Endothelial cell of umbilical vein (primary cell): ENCODE measurements around the gene FCSK. TPM values are rescaled to one million over a fixed set of nuclear protein-coding genes. Genes with fewer than 3 reads are reported as not detected.

ENCODE experiments used
- BruUV-seq: library from RNA; stranded (reverse); fragments of 400-500 nt; replicated peaks from 2 replicates; lab custom pipeline; 2021; lab: Mats Ljungman, UMichigan
- CTCF ChIA-PET: fragments of 300-600, 350-600 bp; sonication (Branson Sonifier 250); formaldehyde crosslinking; loops from one replicate; lab custom pipeline; 2021; ENCODE audit warnings: antibody characterized with exemption, inconsistent platforms; lab: Charles Lee
- POLR2A ChIA-PET: fragments of 300-600, 350-600 bp; sonication (Branson Sonifier 250); formaldehyde crosslinking; loops from one replicate; lab custom pipeline; 2021; ENCODE audit warnings: antibody characterized with exemption, inconsistent platforms; lab: Charles Lee
- DNase-seq: peaks from one replicate; pipeline ENCODE4 v3.0.0-alpha.2; 2011; ENCODE audit warnings: low read depth, low spot score
- FAIRE-seq: peaks from 2 replicates; lab custom pipeline; 2011; peaks lifted over from hg19 to GRCh38; lab: Jason Lieb, UNC
- H2AFZ ChIP-seq: 2 replicates; pipeline ENCODE4 v1.6.0; 2012; ENCODE audit warnings: low read depth, low read length, control low read depth, inconsistent platforms
- H3K27ac ChIP-seq: 2 replicates; pipeline ENCODE4 v1.5.1; 2011; ENCODE audit warnings: low read depth, mild to moderate bottlenecking, control low read depth, low read length, moderate library complexity; ENCODE audit not compliant: insufficient read depth
- H3K27me3 ChIP-seq, 2 experiments: 2 replicates each; pipeline versions ENCODE4 v1.6.0 to v1.6.1; 2011; ENCODE audit warnings: low read length in 2 of 2, mixed read lengths in 1 of 2; ENCODE audit not compliant: control insufficient read depth in 2 of 2, insufficient read depth in 2 of 2
- H3K36me3 ChIP-seq, 2 experiments: 2 replicates in 1 of 2; 3 replicates in 1 of 2; pipeline ENCODE4 v1.5.1; 2011; ENCODE audit warnings: low read length in 2 of 2, mild to moderate bottlenecking in 1 of 2, moderate library complexity in 1 of 2; ENCODE audit not compliant: control insufficient read depth in 2 of 2, insufficient read depth in 2 of 2; ENCODE audit errors: extremely low read depth in 1 of 2
- H3K4me1 ChIP-seq: 3 replicates; pipeline ENCODE4 v1.5.1; 2011; ENCODE audit warnings: mild to moderate bottlenecking, low read length; ENCODE audit not compliant: control insufficient read depth, insufficient read depth; ENCODE audit errors: extremely low read depth
- H3K4me2 ChIP-seq: 2 replicates; pipeline ENCODE4 v1.6.1; 2011; ENCODE audit warnings: low read length, control low read depth, mixed read lengths; ENCODE audit not compliant: insufficient read depth
- H3K4me3 ChIP-seq, 3 experiments: fragments of 200-600 bp in 1 of 3; sonication (generic), shearing (Covaris generic) in 1 of 3; replicated peaks in 1 of 3; 2 replicates each; pipeline ENCODE4 v1.5.1; 2011 to 2016; ENCODE audit warnings: control low read depth in 3 of 3, low read length in 3 of 3, mild to moderate bottlenecking in 2 of 3, inconsistent platforms in 1 of 3, low read depth in 1 of 3, moderate library complexity in 1 of 3; ENCODE audit not compliant: insufficient read depth in 1 of 3
- H3K79me2 ChIP-seq: 2 replicates; pipeline ENCODE4 v1.6.0; 2012; ENCODE audit warnings: low read length, inconsistent platforms; ENCODE audit not compliant: control insufficient read depth, insufficient read depth
- H3K9ac ChIP-seq: replicated peaks from 2 replicates; pipeline ENCODE3; 2011; ENCODE audit warnings: low read length, control low read depth; ENCODE audit not compliant: insufficient read depth; ENCODE audit errors: extremely low read depth
- H3K9me1 ChIP-seq: replicated peaks from 3 replicates; pipeline ENCODE4 v1.6.0; 2011; ENCODE audit warnings: mild to moderate bottlenecking, low read length; ENCODE audit not compliant: control insufficient read depth, insufficient read depth; ENCODE audit errors: extremely low read depth
- H3K9me3 ChIP-seq: replicated peaks from 2 replicates; pipeline ENCODE4 v1.5.1; 2012; ENCODE audit warnings: low read length, inconsistent platforms; ENCODE audit not compliant: control insufficient read depth, insufficient read depth
- H4K20me1 ChIP-seq: replicated peaks from 2 replicates; pipeline ENCODE3; 2011; ENCODE audit warnings: mild to moderate bottlenecking, low read length; ENCODE audit not compliant: control insufficient read depth, insufficient read depth; ENCODE audit errors: extremely low read depth
- CTCF ChIP-seq, 2 donors: IDR thresholded peaks; 1 replicate in 1 of 2; 2 replicates in 1 of 2; pipeline ENCODE4 v1.5.1; 2011; ENCODE audit warnings: low read length in 2 of 2, mild to moderate bottlenecking in 2 of 2, moderate library complexity in 2 of 2, control low read depth in 1 of 2, inconsistent platforms in 1 of 2, low read depth in 1 of 2; ENCODE audit not compliant: insufficient read depth in 1 of 2; ENCODE audit errors: extremely low read depth in 1 of 2
- EZH2 ChIP-seq: IDR thresholded peaks from 2 replicates; pipeline ENCODE4 v1.6.1; 2012; ENCODE audit warnings: borderline replicate concordance, low read depth, mild to moderate bottlenecking, moderate library complexity, low read length, inconsistent platforms; ENCODE audit not compliant: severe bottlenecking
- FOS ChIP-seq: IDR thresholded peaks from 2 replicates; pipeline ENCODE4 v1.6.1; 2011; ENCODE audit warnings: mild to moderate bottlenecking, low read length, moderate library complexity, borderline replicate concordance; ENCODE audit not compliant: insufficient read depth
- GATA2 ChIP-seq: IDR thresholded peaks from 2 replicates; pipeline ENCODE4 v1.7.0; 2011; ENCODE audit warnings: low read depth, mild to moderate bottlenecking, moderate library complexity, mixed read lengths, low read length; ENCODE audit not compliant: insufficient read length, insufficient read depth
- JUN ChIP-seq: IDR thresholded peaks from 2 replicates; pipeline ENCODE4 v1.6.1; 2011; ENCODE audit warnings: borderline replicate concordance, low read depth; ENCODE audit not compliant: insufficient read length, insufficient read depth
- MYC ChIP-seq: IDR thresholded peaks from one replicate; pipeline ENCODE4 v1.6.1; 2011; ENCODE audit warnings: mild to moderate bottlenecking, low read depth, low read length
- POLR2A ChIP-seq: IDR thresholded peaks from 2 replicates; pipeline ENCODE4 v1.6.1; 2012; ENCODE audit warnings: low read depth, mild to moderate bottlenecking, control low read depth, low read length
- POLR2AphosphoS5 ChIP-seq: IDR thresholded peaks from 2 replicates; pipeline ENCODE4 v1.6.1; 2012; ENCODE audit warnings: low read depth, mild to moderate bottlenecking, control low read depth, low read length, moderate library complexity; ENCODE audit not compliant: insufficient read depth
- dilution Hi-C: fragments of 300-500 bp; cut with MboI; formaldehyde crosslinking; loops from one replicate; pipeline ENCODE4 v1.15.0; 2019; ENCODE audit warnings: low sequenced_read_pairs; ENCODE audit not compliant: extremely low pct_ligation_motif_present
- intact Hi-C: fragments of 100-400 bp; cut with micrococcal nuclease; formaldehyde crosslinking; loops from one replicate; pipeline ENCODE4 v1.10.0; 2022
- polyA plus RNA-seq, 4 experiments: library from polyadenylated mRNA; depleted of rRNA in 3 of 4; stranded (reverse) in 3 of 4; unstranded in 1 of 4; fragments of >200 nt; gene quantifications; 2 replicates each; pipeline versions ENCODE4 v1.2.1 to v1.2.3, GENCODE V29; 2011 to 2012; ENCODE audit warnings: missing spikeins in 1 of 4
- total RNA-seq: library from RNA; stranded (reverse); gene quantifications from 2 replicates; pipeline ENCODE4 v1.2.3, GENCODE V29; 2021
- TF ChIP-seq, protein P1 (sequence below): IDR thresholded peaks from 2 replicates; pipeline ENCODE4 v1.6.1; 2011; ENCODE audit not compliant: insufficient read depth, insufficient read length

The FCSK gene
- total and polyA plus RNA-seq, 2 donors (not counting 3 experiments of a cell fraction or from before 2014, with no cell fraction given), result 12.4 to 18.0 TPM

GRCh38 chr16:70421473-70422311, 32.7 kb upstream of the FCSK start:
- Histone ChIP-seq H2AFZ (no peak overlapping the region), H3K9ac (no peak overlapping the region), H3K4me3 (no peak overlapping the region), H3K4me1 (peaks cover 19% of the 10 kb centered on the region), H3K4me2 (no peak overlapping the region), H3K9me3 (no peaks in the 10 kb centered on the region), H3K27ac (no peak overlapping the region), H3K36me3 (peaks cover 0 to 11% of the 10 kb centered on the region in 2 experiments), H3K27me3 (no peaks in the 10 kb centered on the region), H3K9me1 (no peaks in the 10 kb centered on the region), H3K79me2 (peaks cover 50% of the 10 kb centered on the region), H4K20me1 (no peaks in the 10 kb centered on the region)
- no TSS peak for BruUV-seq
- DNase-seq, result no peak
- TF ChIP-seq, protein P1, sequence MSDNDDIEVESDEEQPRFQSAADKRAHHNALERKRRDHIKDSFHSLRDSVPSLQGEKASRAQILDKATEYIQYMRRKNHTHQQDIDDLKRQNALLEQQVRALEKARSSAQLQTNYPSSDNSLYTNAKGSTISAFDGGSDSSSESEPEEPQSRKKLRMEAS, result no peak
- TF ChIP-seq EZH2, result no peak
- CTCF ChIA-PET, result interaction anchor here (1.0 to 1.4 kb wide), 3 partner anchors 15 to 30 kb away, joined by 3 read pairs; no protein-coding TSS in a partner anchor
- no peak for FAIRE-seq
- dilution Hi-C loops (no loop called here), intact Hi-C loops (no loop called here)
- POLR2A ChIA-PET, result no interaction called here

GRCh38 chr16:70422543-70422942, 31.9 kb upstream of the FCSK start:
- Histone ChIP-seq H3K4me3 (no peak overlapping the region), H3K9me1 (no peaks in the 10 kb centered on the region), H3K36me3 (peaks cover 0 to 9% of the 10 kb centered on the region in 2 experiments), H3K4me1 (peaks cover 25% of the 10 kb centered on the region), H3K27me3 (no peaks in the 10 kb centered on the region), H3K9ac (no peak overlapping the region), H4K20me1 (no peaks in the 10 kb centered on the region), H3K9me3 (no peaks in the 10 kb centered on the region), H3K4me2 (no peak overlapping the region), H3K27ac (no peak overlapping the region), H2AFZ (no peak overlapping the region), H3K79me2 (peaks cover 57% of the 10 kb centered on the region)
- intact Hi-C loops, result no loop called here
- BruUV-seq, result no TSS peak
- ChIA-PET CTCF (interaction anchor here (1.2 to 1.4 kb wide), 2 partner anchors 16 to 28 kb away, joined by 3 read pairs; no protein-coding TSS in a partner anchor), POLR2A (no interaction called here)
- TF ChIP-seq, protein P1, result no peak
- TF ChIP-seq GATA2 (no peak), JUN (no peak), POLR2A (no peak), MYC (no peak), CTCF (IDR thresholded peaks at IDR 0.05; ENCODE audit: extremely low read depth in 1 of 2, insufficient read depth in 1 of 2, low read depth in 1 of 2, low read length in 2 of 2) (no peak), FOS (no peak), EZH2 (no peak), POLR2AphosphoS5 (no peak)
- DNase-seq (no peak), FAIRE-seq (no peak)
- dilution Hi-C loops, result no loop called here
